Measurements from ENCODE around the gene CRISPLD2. TPM values are rescaled to one million over a fixed set of nuclear protein-coding genes. Genes with fewer than 3 reads are reported as not detected.
"Not testable (repeated sequence)": the region's sequence is repeated elsewhere in the genome, so short reads cannot be mapped to it uniquely, and the experiment has no call there.

CRISPLD2 gene
- total RNA-seq, 2 experiments from 2014 or later: 0.31 TPM; not detected in 1

DNA sequence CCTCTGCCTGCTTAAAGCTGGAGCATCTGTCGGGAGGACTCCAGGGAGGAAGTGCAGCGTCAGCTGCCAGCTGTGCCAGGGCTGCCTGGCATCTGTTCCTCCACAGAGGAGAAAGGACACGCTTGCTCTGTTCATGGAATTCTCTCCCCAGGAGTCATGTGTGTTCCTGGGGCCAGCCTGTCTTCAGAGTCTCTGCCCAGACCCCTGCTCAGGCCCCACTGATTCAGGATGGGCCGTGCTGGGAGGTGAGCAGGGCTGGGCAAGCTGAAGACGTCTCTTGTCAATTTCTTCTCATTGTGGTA is 24.2 kb downstream of the CRISPLD2 start:
- peaks cover 32% of the 10 kb centered on the region for H3K27me3 Mint-ChIP-seq

DNA sequence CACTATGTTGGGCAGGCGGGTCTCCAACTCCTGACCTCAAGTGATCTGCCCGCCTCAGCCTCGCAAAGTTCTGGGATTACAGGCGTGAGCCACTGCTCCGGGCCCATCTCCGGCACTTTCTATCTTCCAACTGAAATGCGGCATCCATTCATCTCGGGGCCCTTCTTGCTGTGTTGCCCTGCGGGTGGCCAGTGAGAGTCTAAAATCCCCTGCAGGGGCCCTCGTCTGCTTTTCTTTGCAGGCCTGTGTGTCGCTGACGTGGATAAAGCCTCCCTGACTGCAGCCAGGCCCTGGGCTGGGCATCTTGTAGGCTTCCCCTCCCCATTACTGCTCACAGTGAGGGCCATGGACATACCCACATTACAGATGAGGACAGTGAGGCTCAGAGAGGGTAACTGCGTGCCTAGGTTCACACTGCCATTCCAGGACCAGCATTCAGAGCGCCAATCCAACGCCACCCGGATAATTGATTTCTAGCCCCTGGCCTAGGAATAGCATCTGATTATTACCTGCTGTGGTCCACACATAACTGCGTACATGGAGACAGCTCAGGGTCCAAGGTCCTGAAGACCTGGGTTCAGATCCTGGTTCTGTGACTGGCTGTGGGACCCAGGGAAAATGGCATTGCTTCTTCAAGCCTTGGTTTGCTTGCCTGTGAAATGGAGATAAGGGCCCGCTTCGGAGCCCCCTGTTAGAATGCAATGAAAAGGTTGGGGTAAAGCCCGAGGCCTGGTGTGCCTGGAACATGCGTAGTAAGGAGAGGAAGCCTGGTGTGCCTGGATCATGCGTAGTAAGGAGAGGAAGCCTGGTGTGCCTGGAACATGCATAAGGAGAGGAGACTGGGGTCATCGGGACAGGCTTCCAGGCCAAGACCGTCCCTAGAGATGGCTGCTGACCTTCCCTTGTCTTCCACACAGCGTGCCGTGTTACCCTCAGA is 25.0 kb downstream of the CRISPLD2 start:
- no peaks in the 10 kb centered on the region for H3K9me3 Mint-ChIP-seq
- no peak for DNase-seq
- H3K4me1 Mint-ChIP-seq: peaks cover 13% of the 10 kb centered on the region
- peaks cover 26% of the 10 kb centered on the region for H3K27me3 Mint-ChIP-seq
- no peak overlapping the region for H3K27ac Mint-ChIP-seq
- no peaks in the 10 kb centered on the region for H3K36me3 Mint-ChIP-seq
- POLR2A ChIA-PET: no interaction called here
- no peak for ATAC-seq (ENCODE audit: low read depth)
- no peak overlapping the region for H3K4me3 Mint-ChIP-seq

More for the DNA sequence above, 24.2 kb downstream of the CRISPLD2 start:
- H3K27ac Mint-ChIP-seq: no peak overlapping the region
- no peaks in the 10 kb centered on the region for H3K9me3 Mint-ChIP-seq
- peaks cover 13% of the 10 kb centered on the region for H3K4me1 Mint-ChIP-seq
- POLR2A ChIA-PET: no interaction called here
- no peak overlapping the region for H3K4me3 Mint-ChIP-seq
- no peaks in the 10 kb centered on the region for H3K36me3 Mint-ChIP-seq
- ATAC-seq (ENCODE audit: low read depth) (no peak), DNase-seq (no peak)

DNA sequence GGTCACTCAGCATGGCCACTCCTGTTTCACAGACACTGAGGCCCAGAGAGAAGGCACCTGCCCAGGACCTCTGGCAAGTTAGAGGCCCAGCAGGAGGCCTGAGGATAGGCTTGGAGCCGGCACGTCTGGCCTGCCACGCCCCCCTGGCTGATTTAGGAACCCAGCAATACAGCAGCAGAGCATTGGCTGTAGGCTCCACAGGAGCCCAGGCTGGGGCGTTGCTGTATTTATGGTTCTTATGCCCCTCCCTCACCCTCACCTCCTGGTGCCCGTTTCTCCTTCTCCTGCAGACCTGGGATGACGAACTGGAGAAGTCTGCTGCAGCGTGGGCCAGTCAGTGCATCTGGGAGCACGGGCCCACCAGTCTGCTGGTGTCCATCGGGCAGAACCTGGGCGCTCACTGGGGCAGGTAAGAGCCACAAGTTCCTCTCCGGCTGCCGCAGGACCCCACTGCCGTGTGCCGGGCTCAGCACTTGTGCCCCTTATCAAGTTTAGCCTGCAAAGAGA is 25.8 kb downstream of the CRISPLD2 start:
- Mint-ChIP-seq H3K27me3 (peaks cover 23% of the 10 kb centered on the region), H3K4me1 (peaks cover 13% of the 10 kb centered on the region), H3K4me3 (no peak overlapping the region), H3K9me3 (no peaks in the 10 kb centered on the region), H3K36me3 (no peaks in the 10 kb centered on the region), H3K27ac (no peak overlapping the region)
- ATAC-seq (ENCODE audit: low read depth) (no peak), DNase-seq (no peak)
- POLR2A ChIA-PET: no interaction called here

DNA sequence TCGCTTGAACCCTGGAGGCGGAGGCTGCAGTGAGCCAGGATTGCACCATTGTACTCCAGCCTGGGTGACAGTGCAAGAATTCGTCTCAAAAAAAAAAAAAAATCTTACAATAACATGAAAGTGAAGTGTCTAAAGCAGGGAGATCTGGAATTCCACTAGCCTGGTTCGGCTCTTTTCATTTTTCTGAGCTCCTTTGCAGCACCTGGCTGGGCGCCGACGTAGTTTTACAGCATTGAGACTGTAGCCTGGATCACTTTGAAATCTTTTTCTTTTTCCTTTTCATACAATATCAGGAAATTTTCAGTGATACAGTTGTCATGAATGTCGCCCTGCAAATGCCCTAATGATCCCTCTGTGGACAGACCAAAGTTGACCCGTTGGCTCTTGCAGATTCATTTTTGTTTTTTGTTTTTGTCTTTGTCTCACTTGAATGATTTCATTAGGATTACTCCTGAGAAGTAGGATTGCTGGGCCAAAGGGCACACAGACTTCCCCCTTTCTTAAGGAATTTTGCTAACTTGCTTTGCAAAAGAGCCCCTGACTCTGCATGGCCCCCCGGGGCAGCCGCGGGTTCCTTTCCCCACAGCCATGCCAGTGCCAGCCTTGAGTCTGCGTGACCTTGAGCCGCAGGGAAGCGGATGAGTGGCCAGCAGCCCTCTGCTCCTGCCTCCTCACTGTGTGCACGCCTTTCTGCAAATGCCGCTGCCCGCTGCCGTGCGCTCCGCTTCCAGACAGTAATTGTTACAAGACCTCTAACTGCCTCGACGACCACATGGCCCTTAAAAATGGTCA is 28.0 kb downstream of the CRISPLD2 start:
- Mint-ChIP-seq H3K27me3 (peaks cover 6% of the 10 kb centered on the region), H3K9me3 (no peaks in the 10 kb centered on the region), H3K27ac (no peak overlapping the region), H3K4me3 (no peak overlapping the region), H3K36me3 (no peaks in the 10 kb centered on the region), H3K4me1 (peaks cover 10% of the 10 kb centered on the region)
- no peak for ATAC-seq (ENCODE audit: low read depth)
- DNase-seq: no peak
- POLR2A ChIA-PET: no interaction called here

DNA sequence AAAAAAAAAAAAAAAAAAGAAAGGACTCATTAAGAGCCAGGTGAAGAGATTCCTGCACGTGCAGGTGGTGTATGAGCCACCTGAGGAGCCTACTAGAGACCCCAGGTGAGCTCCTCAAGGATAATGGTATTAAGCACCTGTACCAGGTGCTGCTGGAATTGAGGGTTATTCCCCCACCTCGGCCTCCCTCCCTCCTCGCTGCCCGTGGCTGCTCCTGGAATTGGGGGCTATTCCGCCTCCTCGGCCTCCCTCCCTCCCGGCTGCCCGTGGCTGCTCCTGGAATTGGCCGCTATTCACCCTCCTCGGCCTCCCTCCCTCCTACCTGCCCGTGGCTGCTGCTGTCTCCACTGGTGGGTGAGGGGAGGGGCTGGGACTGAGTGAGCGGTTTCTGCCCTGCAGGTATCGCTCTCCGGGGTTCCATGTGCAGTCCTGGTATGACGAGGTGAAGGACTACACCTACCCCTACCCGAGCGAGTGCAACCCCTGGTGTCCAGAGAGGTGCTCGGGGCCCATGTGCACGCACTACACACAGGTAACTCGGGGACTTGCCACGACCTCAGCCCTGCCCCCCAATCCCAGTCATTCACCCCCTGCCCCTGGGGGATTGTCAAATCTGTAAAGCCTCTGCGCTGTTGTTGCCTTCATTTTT is 29.3 kb downstream of the CRISPLD2 start:
- no peak for ATAC-seq (ENCODE audit: low read depth)
- H3K27ac Mint-ChIP-seq: no peak overlapping the region
- H3K4me3 Mint-ChIP-seq: no peak overlapping the region
- peaks cover 4% of the 10 kb centered on the region for H3K27me3 Mint-ChIP-seq
- H3K9me3 Mint-ChIP-seq: no peaks in the 10 kb centered on the region
- no peaks in the 10 kb centered on the region for H3K4me1 Mint-ChIP-seq
- H3K36me3 Mint-ChIP-seq: no peaks in the 10 kb centered on the region
- POLR2A ChIA-PET: no interaction called here
- DNase-seq: no peak

DNA sequence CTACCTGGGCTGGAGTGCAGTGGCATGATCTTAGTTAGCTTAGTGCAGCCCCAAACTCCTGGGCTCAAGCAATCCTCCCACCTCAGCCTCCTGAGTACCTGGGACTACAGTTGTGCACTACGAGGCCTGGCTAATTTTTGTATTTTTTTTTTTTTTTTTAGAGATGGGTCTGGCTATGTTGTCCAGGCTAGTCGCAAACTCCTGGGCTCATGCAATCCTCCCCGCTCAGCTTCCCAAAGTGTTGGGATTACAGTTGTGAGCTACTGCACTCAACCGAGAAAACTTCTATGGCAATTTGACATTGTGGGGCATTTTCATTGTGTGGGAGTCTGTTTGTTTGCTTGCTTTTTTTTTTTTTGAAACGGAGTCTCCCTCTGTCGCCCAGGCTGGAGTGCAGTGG is 30.0 kb downstream of the CRISPLD2 start:
- Mint-ChIP-seq H3K4me1 (no peaks in the 10 kb centered on the region), H3K27me3 (peaks cover 4% of the 10 kb centered on the region), H3K36me3 (no peaks in the 10 kb centered on the region), H3K4me3 (no peak overlapping the region), H3K27ac (no peak overlapping the region), H3K9me3 (no peaks in the 10 kb centered on the region)
- DNase-seq (no peak), ATAC-seq (ENCODE audit: low read depth) (no peak)
- POLR2A ChIA-PET: no interaction called here

DNA sequence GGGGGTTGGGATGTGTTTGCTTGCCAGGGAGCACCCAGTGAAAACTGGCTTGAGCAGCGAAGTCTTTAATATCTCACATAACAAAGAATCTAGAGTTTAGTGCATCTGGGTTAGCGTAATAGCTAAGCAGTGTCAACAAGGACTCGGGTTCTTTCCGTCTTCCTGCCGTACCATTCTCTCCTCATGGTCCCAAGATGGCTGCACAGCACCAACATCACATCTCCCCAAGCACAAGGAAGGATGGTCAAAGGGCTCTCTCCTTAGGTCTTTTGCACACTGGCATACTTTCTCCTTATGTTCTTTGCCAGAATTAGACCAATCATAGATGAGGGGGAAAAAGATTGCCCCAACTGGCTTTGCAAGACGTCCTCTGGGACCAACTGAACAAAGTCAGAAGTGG is 30.9 kb downstream of the CRISPLD2 start:
- no peaks in the 10 kb centered on the region for H3K4me1 Mint-ChIP-seq
- H3K36me3 Mint-ChIP-seq: no peaks in the 10 kb centered on the region
- ATAC-seq (ENCODE audit: low read depth) (no peak), DNase-seq (no peak)
- no peak overlapping the region for H3K27ac Mint-ChIP-seq
- POLR2A ChIA-PET: no interaction called here
- no peaks in the 10 kb centered on the region for H3K9me3 Mint-ChIP-seq
- no peak overlapping the region for H3K4me3 Mint-ChIP-seq
- peaks cover 10% of the 10 kb centered on the region for H3K27me3 Mint-ChIP-seq

DNA sequence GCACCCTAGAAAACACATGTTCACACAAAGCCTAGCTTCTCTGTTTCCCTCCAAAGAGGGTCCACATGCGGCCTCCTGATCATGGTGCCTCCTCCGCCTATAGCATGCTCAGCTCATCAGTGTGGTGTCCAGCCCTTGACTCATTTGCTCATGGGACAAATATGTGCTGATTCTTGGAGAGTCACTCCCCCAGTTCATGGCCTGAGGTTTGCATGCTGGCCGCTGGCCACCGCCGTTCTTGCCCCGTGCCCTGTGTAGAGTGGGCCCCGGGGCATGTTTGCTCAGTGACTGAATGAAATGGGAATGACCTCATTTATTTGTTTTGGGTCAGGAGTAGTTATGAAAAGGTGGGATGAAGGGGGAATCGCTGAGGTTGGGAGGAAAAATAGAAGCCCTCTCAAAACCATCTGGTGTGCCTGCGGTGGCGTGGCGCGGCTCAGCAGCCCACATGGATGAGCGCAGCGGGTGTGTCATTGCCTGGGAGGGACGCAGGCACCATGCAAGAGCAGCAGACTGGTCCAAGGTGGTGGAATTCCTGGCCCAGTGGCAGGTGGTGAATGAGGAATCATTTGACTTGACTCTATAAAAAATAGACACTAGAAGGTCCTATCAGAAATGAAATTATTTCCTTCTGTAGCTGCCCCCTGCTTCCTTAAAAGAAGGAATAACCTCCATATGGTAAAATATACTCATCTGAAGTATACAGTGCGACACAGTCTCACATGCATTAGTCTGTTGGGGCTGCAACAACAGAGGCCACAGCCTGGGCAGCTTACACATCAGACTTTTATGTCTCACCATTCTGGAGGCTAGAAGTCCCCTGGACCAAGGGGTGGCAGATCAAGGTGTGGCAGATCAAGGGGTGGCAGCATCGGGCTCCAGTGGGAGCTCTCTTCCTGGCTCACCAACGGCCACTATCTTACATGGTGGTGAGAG is 31.7 kb downstream of the CRISPLD2 start:
- POLR2A ChIA-PET: no interaction called here
- DNase-seq (no peak), ATAC-seq (ENCODE audit: low read depth) (no peak)
- Mint-ChIP-seq H3K4me3 (no peak overlapping the region), H3K9me3 (no peaks in the 10 kb centered on the region), H3K36me3 (no peaks in the 10 kb centered on the region), H3K4me1 (no peaks in the 10 kb centered on the region), H3K27ac (no peak overlapping the region), H3K27me3 (peaks cover 10% of the 10 kb centered on the region)

DNA sequence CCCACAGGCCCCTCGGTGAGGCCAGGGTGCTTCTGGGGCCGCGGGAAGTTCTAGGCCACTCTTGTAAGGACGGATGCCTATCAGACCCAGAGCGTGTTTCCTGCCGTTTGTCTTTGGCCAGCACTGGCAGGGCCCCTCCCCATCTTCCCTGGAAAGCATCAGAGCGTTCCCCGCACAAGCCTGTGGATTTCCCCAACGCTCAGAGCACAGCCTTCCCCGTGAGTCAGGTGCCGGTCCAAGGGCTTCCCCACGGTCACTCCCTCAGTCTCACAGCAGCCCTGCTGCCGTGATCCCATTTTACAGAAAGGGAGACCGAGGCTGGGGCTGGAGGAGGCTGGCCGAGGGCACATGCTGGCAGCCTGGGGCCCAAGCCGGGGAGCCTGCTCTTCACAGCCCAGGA is 33.7 kb downstream of the CRISPLD2 start:
- ATAC-seq (ENCODE audit: low read depth) (no peak), DNase-seq (no peak)
- Mint-ChIP-seq H3K4me3 (no peak overlapping the region), H3K27ac (no peak overlapping the region), H3K4me1 (no peaks in the 10 kb centered on the region), H3K9me3 (no peaks in the 10 kb centered on the region), H3K27me3 (peaks cover 6% of the 10 kb centered on the region), H3K36me3 (no peaks in the 10 kb centered on the region)
- POLR2A ChIA-PET: no interaction called here

DNA sequence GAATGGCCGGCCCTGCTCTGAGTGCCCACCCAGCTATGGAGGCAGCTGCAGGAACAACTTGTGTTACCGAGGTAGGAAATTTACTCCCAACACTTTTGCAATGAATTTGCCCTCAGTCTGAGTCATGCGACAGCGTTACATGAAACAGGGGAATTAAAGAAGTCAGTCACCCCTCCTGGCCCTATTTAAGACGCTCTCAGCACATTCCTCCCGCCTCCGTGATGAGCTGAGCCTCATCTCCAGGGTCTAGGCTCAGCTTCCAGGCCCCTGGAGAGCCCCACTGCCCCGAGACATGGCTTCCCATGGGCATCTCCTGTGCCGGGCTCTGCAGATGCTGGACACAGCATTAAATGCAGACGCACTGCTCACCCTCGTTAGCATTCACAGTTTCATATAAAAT is 35.0 kb downstream of the CRISPLD2 start:
- Mint-ChIP-seq H3K4me3 (no peak overlapping the region), H3K27ac (no peak overlapping the region), H3K27me3 (peaks cover 6% of the 10 kb centered on the region)

DNA sequence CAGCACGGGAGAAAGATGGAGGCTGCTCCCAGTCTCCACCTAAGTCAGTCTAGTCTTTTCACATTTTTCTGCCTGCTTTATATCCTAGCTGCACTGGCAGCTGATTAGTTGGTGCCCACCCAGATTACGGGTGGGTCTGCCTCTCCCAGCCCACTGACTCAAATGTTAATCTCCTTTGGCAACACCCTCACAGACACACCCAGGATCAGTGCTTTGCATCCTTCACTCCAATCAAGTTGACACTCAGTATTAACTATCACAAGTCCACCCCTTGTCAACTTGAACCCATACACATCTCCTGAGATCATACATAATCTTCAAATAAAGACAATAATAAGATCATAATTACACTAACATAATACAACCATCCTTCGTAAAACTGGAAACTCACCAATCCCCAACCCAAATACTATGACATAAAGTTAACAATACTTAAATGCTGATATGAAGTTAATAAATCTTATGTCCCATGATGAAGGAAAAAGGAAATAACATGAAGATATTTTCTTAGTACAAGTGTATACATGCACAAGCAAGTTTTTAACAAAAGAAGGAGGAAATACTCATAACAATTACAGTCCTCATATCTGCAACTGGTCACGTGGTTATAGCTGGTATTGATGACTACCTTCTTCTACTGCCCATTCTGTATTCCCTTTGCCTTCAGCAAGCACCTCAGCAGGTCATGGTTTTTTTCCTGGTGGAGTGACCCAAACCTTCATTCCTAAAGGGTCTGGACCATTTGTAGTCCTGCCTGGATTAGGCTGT is 35.8 kb downstream of the CRISPLD2 start:
- POLR2A ChIA-PET: not testable (repeated sequence)

More for the DNA sequence above, 35.0 kb downstream of the CRISPLD2 start:
- Mint-ChIP-seq H3K36me3 (no peaks in the 10 kb centered on the region), H3K9me3 (peaks cover 1% of the 10 kb centered on the region), H3K4me1 (no peaks in the 10 kb centered on the region)
- POLR2A ChIA-PET: no interaction called here
- ATAC-seq (ENCODE audit: low read depth): no peak
- no peak for DNase-seq

DNA sequence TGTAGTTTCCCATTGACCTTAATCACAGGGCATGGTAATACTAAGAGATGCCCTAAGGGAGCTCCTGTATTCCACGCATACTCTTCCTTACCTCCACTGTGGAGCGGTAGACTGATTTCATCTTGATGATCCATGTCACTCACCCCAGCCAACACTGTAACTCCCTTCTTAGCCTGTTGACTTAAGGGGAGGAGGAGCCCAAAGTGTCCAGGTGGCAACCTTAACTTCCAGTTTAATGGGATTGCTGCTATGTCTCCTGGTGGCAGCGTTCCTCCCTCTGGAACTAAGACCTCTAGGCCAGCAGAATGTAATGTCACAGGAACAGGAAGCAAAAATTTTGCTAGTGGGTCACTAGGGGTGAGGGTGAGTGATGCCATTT is 36.4 kb downstream of the CRISPLD2 start:
- H3K4me3 Mint-ChIP-seq; POLR2A ChIA-PET; H3K27me3 Mint-ChIP-seq; H3K36me3 Mint-ChIP-seq; DNase-seq; H3K4me1 Mint-ChIP-seq; ATAC-seq (ENCODE audit: low read depth); H3K27ac Mint-ChIP-seq: not testable (repeated sequence)
- peaks cover 11% of the 10 kb centered on the region for H3K9me3 Mint-ChIP-seq

More for the DNA sequence above, 35.8 kb downstream of the CRISPLD2 start:
- not testable (repeated sequence) for DNase-seq; H3K9me3 Mint-ChIP-seq; H3K36me3 Mint-ChIP-seq; H3K4me3 Mint-ChIP-seq; H3K27ac Mint-ChIP-seq; ATAC-seq (ENCODE audit: low read depth); H3K4me1 Mint-ChIP-seq; H3K27me3 Mint-ChIP-seq

Data from activated naive CD8-positive, alpha-beta T cell treated with anti-CD3 and anti-CD28 coated beads, Interleukin-2, amount 10 ng/mL, durations not matched to agents 7 days and 5 days (primary cell).